ENCODE measurements around the gene RAF1.

GRCh38 chr3:12643010-12643380, 20.9 kb downstream of the RAF1 start:
- TF ChIP-seq POLR2A (IDR thresholded peaks at IDR 0.05): no peak
- no peak for TF ChIP-seq CTCF (IDR thresholded peaks at IDR 0.05 in 4 of 5, conservative IDR thresholded peaks at IDR 0.05 in 1 of 5)
